DND-41 (cell line): ENCODE measurements around the gene FGD6.

Source experiments
- ATAC-seq: fragments of 200-7000 bp; cut with Tn5 transposase; 3 replicates; pipeline ENCODE4 v1.9.1; 2021; ENCODE audit warnings: low read depth; ENCODE audit not compliant: insufficient read depth
- DNase-seq: peaks from one replicate; pipeline ENCODE4 v3.0.0-alpha.2; 2020
- H2AFZ ChIP-seq: 2 replicates; pipeline ENCODE4 v1.6.0; 2012; ENCODE audit warnings: low read depth, low read length
- H3K27ac ChIP-seq: 2 replicates; pipeline ENCODE4 v1.5.1; 2012; ENCODE audit warnings: low read length, inconsistent platforms
- H3K27me3 ChIP-seq: fragments of 200-600 bp; sonication (generic); 2 replicates; pipeline ENCODE4 v1.6.0; 2012; ENCODE audit warnings: low read length, mild to moderate bottlenecking, inconsistent platforms; ENCODE audit not compliant: insufficient read depth, poor library complexity
- H3K36me3 ChIP-seq: 2 replicates; pipeline ENCODE4 v1.5.1; 2012; ENCODE audit warnings: low read length, inconsistent platforms; ENCODE audit not compliant: insufficient read depth
- H3K4me1 ChIP-seq: 2 replicates; pipeline ENCODE4 v1.5.1; 2012; ENCODE audit warnings: mild to moderate bottlenecking, low read length; ENCODE audit not compliant: insufficient read depth
- H3K4me2 ChIP-seq: 2 replicates; pipeline ENCODE4 v1.6.0; 2012; ENCODE audit warnings: mild to moderate bottlenecking, moderate library complexity, low read length, inconsistent platforms; ENCODE audit not compliant: insufficient read depth
- H3K4me3 ChIP-seq, 2 experiments: fragments of 200-600 bp in 1 of 2; shearing (Covaris generic) in 1 of 2; 2 replicates each; pipeline ENCODE4 v1.5.1; 2012 to 2016; ENCODE audit warnings: inconsistent platforms in 2 of 2, low read length in 2 of 2, mild to moderate bottlenecking in 2 of 2, low read depth in 1 of 2, moderate library complexity in 1 of 2
- H3K79me2 ChIP-seq: 2 replicates; pipeline ENCODE4 v1.6.0; 2012; ENCODE audit warnings: low read length, inconsistent platforms; ENCODE audit not compliant: insufficient read depth
- H3K9ac ChIP-seq: 2 replicates; pipeline ENCODE4 v1.6.0; 2012; ENCODE audit warnings: low read depth, mild to moderate bottlenecking, inconsistent platforms, low read length, moderate library complexity
- H3K9me3 ChIP-seq: 2 replicates; pipeline ENCODE4 v1.5.1; 2012; ENCODE audit warnings: low read length, moderate library complexity, mild to moderate bottlenecking, inconsistent platforms; ENCODE audit not compliant: insufficient read depth, severe bottlenecking
- H4K20me1 ChIP-seq: 2 replicates; pipeline ENCODE4 v1.6.0; 2012; ENCODE audit warnings: low read length; ENCODE audit not compliant: insufficient read depth
- EZH2 ChIP-seq: IDR thresholded peaks from 3 replicates; pipeline ENCODE4 v1.6.1; 2012; ENCODE audit warnings: borderline replicate concordance, low read depth, mild to moderate bottlenecking, moderate library complexity, low read length, inconsistent platforms; ENCODE audit not compliant: severe bottlenecking
- TF ChIP-seq, protein P1 (sequence below): IDR thresholded peaks from 2 replicates; pipeline ENCODE4 v1.5.1; 2012; ENCODE audit warnings: borderline replicate concordance, low read length, moderate library complexity, mild to moderate bottlenecking; ENCODE audit not compliant: poor library complexity, severe bottlenecking; ENCODE audit errors: extremely low read depth

Gene FGD6

DNA sequence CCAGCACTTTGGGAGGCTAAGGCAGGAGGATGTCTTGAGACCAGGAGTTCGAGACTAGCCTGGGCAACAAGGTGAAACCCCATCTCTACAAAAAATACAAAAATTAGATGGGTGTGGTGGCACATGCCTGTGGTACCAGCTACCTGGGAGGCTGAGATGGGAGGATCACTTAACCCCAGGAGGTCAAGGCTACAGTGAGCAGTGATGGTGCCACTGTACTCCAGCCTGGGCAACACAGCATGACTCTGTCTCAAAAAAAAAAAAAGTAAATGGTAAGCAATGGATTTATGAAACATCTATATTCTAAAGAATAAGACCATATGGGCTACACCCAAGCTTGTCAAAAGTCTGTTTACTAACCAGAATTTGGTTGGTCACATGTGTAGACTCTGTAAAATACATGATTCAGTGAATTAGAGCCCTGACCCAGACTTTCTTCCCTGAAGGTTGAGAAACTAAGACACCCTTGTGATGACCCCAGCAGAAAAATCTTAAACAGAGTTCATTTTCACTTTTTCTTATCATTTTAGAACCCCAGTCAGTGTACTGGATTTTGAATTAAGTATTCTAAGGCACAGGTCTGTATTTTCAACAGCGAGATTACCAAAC is 12.1 kb downstream of the FGD6 start:
- no peaks in the 10 kb centered on the region for H3K36me3 ChIP-seq
- no peak for DNase-seq
- H4K20me1 ChIP-seq, result no peaks in the 10 kb centered on the region
- no peaks in the 10 kb centered on the region for H3K79me2 ChIP-seq
- no peaks in the 10 kb centered on the region for H3K9me3 ChIP-seq
- H3K27me3 ChIP-seq, result no peaks in the 10 kb centered on the region
- no peak overlapping the region for H2AFZ ChIP-seq
- TF ChIP-seq, protein P1, sequence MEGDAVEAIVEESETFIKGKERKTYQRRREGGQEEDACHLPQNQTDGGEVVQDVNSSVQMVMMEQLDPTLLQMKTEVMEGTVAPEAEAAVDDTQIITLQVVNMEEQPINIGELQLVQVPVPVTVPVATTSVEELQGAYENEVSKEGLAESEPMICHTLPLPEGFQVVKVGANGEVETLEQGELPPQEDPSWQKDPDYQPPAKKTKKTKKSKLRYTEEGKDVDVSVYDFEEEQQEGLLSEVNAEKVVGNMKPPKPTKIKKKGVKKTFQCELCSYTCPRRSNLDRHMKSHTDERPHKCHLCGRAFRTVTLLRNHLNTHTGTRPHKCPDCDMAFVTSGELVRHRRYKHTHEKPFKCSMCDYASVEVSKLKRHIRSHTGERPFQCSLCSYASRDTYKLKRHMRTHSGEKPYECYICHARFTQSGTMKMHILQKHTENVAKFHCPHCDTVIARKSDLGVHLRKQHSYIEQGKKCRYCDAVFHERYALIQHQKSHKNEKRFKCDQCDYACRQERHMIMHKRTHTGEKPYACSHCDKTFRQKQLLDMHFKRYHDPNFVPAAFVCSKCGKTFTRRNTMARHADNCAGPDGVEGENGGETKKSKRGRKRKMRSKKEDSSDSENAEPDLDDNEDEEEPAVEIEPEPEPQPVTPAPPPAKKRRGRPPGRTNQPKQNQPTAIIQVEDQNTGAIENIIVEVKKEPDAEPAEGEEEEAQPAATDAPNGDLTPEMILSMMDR, result no peak
- no peak for TF ChIP-seq EZH2
- H3K4me3 ChIP-seq, result no peak overlapping the region
- no peak overlapping the region for H3K9ac ChIP-seq
- no peak overlapping the region for H3K27ac ChIP-seq
- no peak for ATAC-seq
- H3K4me1 ChIP-seq, result no peaks in the 10 kb centered on the region
- no peak overlapping the region for H3K4me2 ChIP-seq

DNA sequence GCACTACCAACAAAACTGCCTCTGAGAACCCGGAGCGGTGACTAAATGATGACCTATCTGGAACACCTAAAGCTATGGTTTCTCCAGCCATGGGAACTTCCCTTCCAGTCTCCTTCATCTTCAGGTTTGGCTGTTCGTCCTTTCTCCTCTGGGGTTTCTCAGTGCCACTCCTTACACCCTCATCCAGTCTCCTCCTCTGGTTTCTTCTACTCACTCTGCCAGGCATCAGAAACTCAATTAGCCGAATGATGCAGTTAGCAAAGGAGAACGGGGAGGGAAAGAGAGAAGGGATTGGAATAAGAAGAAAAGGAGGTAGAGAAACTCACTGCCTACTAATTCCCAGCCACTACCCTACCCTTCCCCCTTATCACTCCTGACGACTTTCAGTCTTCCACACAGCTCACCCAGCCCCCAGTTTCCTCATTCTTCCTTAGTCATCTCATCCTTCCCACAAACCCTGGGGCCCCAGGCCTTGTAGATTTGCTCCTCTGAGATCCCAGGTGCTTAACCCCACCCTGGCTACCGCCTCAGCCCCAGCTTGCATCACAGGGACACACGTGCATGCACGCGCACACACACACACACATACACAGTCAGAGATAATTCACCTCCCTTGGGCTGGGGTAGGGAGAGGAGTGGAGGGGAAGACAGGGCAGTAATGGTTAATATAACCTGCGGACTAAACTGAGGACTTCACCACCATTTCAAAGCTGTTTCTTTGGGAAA is 13.0 kb downstream of the FGD6 start:
- ATAC-seq, result no peak
- Histone ChIP-seq H3K9me3 (no peaks in the 10 kb centered on the region), H3K36me3 (no peaks in the 10 kb centered on the region), H3K27ac (no peak overlapping the region), H3K4me3 (no peak overlapping the region), H3K79me2 (no peaks in the 10 kb centered on the region), H3K4me2 (no peak overlapping the region), H3K4me1 (no peaks in the 10 kb centered on the region), H3K9ac (no peak overlapping the region), H4K20me1 (no peaks in the 10 kb centered on the region), H2AFZ (no peak overlapping the region), H3K27me3 (no peaks in the 10 kb centered on the region)
- DNase-seq, result peak; percentile 16
- TF ChIP-seq, protein P1, result no peak
- TF ChIP-seq EZH2, result no peak

DNA sequence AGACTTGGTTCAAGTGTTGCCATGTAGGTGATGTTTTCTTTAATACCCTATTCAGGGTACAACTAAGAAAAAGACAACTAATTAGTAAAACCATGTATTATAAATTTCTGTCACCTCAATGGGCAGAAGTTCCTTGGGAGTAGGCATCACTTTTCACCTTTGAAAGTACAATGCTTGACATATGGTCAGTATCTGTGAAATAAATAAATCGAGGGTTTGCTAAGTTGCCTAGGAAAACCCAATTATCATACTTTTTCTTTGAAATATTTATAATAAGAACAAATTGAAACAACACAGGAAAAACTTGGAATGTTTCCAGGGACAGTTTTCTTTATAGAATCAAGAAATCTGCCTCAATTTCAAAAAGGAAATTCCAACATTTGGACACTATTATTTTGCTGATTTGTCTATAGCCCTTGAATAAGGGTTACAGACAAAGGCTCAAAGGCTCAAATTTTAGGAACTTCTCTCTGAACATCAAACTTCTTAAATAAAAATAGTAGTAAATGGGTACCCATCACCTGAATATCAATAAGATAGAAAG is 13.7 kb downstream of the FGD6 start:
- TF ChIP-seq, protein P1, result no peak
- TF ChIP-seq EZH2, result no peak
- Histone ChIP-seq H4K20me1 (no peaks in the 10 kb centered on the region), H3K4me2 (no peak overlapping the region), H3K79me2 (no peaks in the 10 kb centered on the region), H3K9me3 (no peaks in the 10 kb centered on the region), H3K9ac (no peak overlapping the region), H3K4me1 (no peaks in the 10 kb centered on the region), H3K4me3 (no peak overlapping the region), H2AFZ (no peak overlapping the region), H3K27ac (no peak overlapping the region), H3K27me3 (no peaks in the 10 kb centered on the region), H3K36me3 (no peaks in the 10 kb centered on the region)
- DNase-seq (no peak), ATAC-seq (no peak)
